Measurements from ENCODE around the gene SPOCD1. TPM values are rescaled to one million over a fixed set of nuclear protein-coding genes. Genes with fewer than 3 reads are reported as not detected.

SPOCD1 gene
- total RNA-seq, 2 donors from 2014 or later, result 6.6 to 10.6 TPM

DNA sequence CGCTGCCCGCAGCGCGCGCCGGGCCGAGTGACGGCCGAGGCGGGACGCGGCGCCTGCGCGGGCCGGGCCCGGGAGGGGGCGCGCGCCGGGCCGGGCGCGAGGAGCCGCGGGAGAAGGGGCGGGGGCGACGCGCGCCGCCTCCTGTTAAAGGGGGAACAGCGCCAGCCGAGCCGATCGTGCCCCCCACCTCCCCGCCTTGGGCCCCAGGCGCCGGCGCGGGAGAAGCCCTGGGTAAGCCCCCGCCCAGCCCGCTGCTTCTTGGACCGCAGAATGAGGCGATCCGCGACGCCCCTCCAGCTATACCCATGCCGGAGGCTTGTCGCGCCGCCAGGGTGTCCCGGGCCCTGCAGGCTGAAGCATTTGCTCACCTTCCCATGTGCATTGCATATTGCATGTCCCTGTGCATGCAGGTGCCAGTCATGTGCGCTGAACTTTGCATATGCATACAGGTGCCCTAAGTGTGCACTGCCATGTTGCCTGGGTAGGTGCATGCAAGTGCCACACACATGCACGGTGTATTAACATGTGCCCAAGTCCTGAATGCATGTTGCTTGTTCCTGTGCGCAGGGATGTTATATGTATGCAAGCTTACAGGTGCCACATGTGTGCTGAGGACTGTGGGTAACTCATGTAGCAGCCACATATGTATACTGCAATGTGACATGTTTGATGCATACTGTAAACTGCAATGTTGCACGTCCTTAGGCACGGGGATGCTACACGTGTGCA is 51.3 kb downstream of the SPOCD1 start, which contains the start of gene ADGRB2:
Gene ADGRB2 (minus strand): TSS at position 29 of the 729 bp plus-strand sequence. CDS start 7,119 bp downstream, outside the sequence.
- Histone ChIP-seq H3K4me3 (peak within 1 kb of the TSS; percentile 78), H3K4me1 (ENCODE audit: control insufficient read depth in 1 of 2, low read depth in 2 of 2) (peaks cover 23 to 42% of the 10 kb centered on the region in 2 donors), H3K27ac (no peak within 1 kb of the TSS), H3K36me3 (no peaks in the 10 kb centered on the region), H3K27me3 (replicated peaks; ENCODE audit: insufficient read depth) (no peaks in the 10 kb centered on the region), H3K9me3 (no peaks in the 10 kb centered on the region)
- no peak for DNase-seq (ENCODE audit: low spot score)
- TF ChIP-seq, protein P1, sequence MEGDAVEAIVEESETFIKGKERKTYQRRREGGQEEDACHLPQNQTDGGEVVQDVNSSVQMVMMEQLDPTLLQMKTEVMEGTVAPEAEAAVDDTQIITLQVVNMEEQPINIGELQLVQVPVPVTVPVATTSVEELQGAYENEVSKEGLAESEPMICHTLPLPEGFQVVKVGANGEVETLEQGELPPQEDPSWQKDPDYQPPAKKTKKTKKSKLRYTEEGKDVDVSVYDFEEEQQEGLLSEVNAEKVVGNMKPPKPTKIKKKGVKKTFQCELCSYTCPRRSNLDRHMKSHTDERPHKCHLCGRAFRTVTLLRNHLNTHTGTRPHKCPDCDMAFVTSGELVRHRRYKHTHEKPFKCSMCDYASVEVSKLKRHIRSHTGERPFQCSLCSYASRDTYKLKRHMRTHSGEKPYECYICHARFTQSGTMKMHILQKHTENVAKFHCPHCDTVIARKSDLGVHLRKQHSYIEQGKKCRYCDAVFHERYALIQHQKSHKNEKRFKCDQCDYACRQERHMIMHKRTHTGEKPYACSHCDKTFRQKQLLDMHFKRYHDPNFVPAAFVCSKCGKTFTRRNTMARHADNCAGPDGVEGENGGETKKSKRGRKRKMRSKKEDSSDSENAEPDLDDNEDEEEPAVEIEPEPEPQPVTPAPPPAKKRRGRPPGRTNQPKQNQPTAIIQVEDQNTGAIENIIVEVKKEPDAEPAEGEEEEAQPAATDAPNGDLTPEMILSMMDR (IDR thresholded peaks at IDR 0.05), result no peak
- ATAC-seq (ENCODE audit: insufficient number of reproducible peaks, low FRiP score, low read depth), result no peak

DNA sequence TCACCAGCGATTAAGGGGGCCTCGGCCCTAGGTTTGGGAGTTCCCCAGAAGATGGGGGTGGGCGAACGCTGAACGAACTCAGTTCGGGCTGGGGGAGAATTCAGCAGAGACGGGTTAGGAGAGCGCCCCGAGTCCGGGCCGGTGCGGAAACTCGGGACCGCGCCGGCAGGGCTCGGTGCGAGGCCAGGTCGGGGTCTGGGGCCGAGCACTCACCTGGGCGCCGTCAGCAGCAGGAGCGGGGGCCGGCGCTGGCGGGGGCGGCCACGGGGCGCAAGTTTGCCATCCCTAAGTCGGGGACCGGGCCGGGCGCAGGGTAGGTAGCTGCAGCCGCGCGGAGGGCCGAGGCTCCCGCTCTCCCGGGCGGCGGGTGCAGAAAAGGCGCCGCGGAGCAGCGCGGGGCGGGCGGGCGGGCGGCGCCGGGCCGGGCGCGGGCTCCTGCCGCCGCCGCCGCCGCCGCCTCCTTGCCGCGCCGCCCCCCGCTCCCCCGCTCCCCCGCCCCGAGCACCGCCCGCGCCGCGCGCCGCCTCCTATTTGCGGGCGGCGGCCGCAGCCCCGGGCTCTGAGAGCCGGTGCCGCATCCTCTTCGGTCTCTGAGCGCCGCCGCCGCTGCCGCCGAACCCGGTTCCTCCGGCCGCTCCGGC is 52.0 kb downstream of the SPOCD1 start:
- DNase-seq (ENCODE audit: low spot score), result no peak
- peaks cover 23 to 42% of the 10 kb centered on the region in 2 donors for H3K4me1 ChIP-seq (ENCODE audit: control insufficient read depth in 1 of 2, low read depth in 2 of 2)
- no peaks in the 10 kb centered on the region for H3K36me3 ChIP-seq
- H3K27ac ChIP-seq, result no peak overlapping the region
- H3K27me3 ChIP-seq (replicated peaks; ENCODE audit: insufficient read depth), result no peaks in the 10 kb centered on the region
- peak overlapping the region; percentile 78 for H3K4me3 ChIP-seq
- no peak for ATAC-seq (ENCODE audit: insufficient number of reproducible peaks, low FRiP score, low read depth)
- TF ChIP-seq, protein P1 (IDR thresholded peaks at IDR 0.05), result no peak
- H3K9me3 ChIP-seq, result no peaks in the 10 kb centered on the region

DNA sequence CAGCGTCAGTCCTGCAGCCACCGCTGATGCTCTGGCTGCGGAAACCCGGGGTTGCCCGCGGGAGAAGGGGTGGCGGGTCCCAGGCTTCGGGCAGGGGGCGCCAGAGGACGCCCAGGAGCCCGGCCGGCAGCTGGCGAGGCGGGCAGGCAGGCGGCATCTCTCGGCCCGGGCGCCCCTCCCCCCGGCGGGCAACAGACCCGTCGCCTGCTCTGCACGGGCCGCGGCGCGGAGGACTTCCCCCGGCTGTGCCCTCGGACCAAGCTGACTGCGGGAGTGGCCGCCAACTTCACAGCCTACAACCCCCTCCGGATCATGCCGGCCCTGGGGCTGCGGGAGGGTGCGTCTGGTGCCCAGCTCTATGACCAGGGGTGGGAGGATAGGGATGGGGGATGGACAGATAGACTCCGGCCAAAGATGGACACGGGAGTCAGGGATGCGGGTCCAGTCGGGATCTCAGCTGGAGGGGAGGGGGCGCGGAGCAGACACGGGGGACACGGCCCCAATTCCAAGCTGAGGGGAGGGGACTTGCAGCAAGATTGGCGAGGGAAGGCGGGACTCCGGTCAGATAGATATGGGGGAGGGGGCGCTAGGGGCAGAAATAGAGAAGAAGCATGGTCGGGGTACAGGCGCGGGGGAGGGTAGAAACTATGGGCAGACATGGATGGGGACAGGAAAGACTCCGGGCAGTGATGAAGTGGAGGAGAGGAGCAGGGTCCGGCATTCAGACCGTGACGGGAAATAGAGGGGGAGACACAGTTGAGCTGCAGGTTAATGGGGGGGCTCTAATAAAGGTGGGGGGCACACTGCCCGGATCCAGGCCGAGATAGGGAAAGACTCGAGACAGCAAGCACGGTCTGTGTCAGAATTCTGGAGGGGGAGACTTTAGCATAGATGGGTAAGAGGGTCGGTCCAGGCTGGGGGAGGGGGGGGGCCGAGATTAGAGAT is 52.8 kb downstream of the SPOCD1 start:
- no peak for ATAC-seq (ENCODE audit: insufficient number of reproducible peaks, low FRiP score, low read depth)
- peaks cover 23 to 42% of the 10 kb centered on the region in 2 donors for H3K4me1 ChIP-seq (ENCODE audit: control insufficient read depth in 1 of 2, low read depth in 2 of 2)
- TF ChIP-seq, protein P1 (IDR thresholded peaks at IDR 0.05), result peak; percentile 70
- H3K4me3 ChIP-seq, result peak overlapping the region; percentile 78
- no peaks in the 10 kb centered on the region for H3K27me3 ChIP-seq (replicated peaks; ENCODE audit: insufficient read depth)
- no peaks in the 10 kb centered on the region for H3K9me3 ChIP-seq
- H3K36me3 ChIP-seq, result no peaks in the 10 kb centered on the region
- no peak for DNase-seq (ENCODE audit: low spot score)
- H3K27ac ChIP-seq, result no peak overlapping the region

DNA sequence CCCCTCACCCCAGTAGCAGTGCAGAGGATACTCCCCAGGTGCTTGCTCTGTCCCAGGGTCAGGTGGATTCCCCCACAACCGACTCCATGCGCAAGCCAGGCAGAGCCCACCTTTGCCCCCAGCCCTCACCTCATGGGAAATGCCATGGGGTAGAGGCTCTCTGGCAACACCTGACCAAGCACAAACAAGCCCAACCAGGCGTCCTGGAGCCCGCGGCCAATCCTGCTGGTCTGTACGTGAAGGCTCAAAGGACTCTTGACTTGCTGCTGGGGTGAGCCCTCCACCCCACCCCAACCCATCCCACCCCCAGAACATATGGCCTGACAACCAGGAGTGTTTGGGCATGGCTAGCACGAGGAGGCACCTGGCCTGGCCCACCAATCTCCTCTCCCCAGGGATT is 53.5 kb downstream of the SPOCD1 start:
- Histone ChIP-seq H3K4me1 (ENCODE audit: control insufficient read depth in 1 of 2, low read depth in 2 of 2) (peaks cover 23 to 42% of the 10 kb centered on the region in 2 donors), H3K9me3 (no peaks in the 10 kb centered on the region), H3K36me3 (no peaks in the 10 kb centered on the region), H3K27ac (no peak overlapping the region), H3K4me3 (peak overlapping the region; percentile 78), H3K27me3 (replicated peaks; ENCODE audit: insufficient read depth) (no peaks in the 10 kb centered on the region)
- DNase-seq (ENCODE audit: low spot score) (no peak), ATAC-seq (ENCODE audit: insufficient number of reproducible peaks, low FRiP score, low read depth) (no peak)
- TF ChIP-seq, protein P1 (IDR thresholded peaks at IDR 0.05), result no peak

Data from thoracic aorta (tissue), 2 donors.